ENCODE data around the gene GZMB. TPM values are rescaled to one million over a fixed set of nuclear protein-coding genes. Genes with fewer than 3 reads are reported as not detected.
"Not testable (repeated sequence)": the region's sequence is repeated elsewhere in the genome, so short reads cannot be mapped to it uniquely, and the experiment has no call there.

GZMB gene
- total RNA-seq, 1 experiment from 2014 or later = 0.74 TPM

- H3K36me3 ChIP-seq (ENCODE audit: control insufficient read depth in 1 of 2, insufficient read depth in 2 of 2, low read length in 2 of 2) = no peaks in the 10 kb centered on the region
- no peak overlapping the region for H2AFZ ChIP-seq (ENCODE audit: low read depth, low read length, poor library complexity, severe bottlenecking)
- ATAC-seq (no peak), DNase-seq (ENCODE audit: low read depth, low spot score) (no peak)
- no peaks in the 10 kb centered on the region for H3K4me1 ChIP-seq (ENCODE audit: control insufficient read depth in 1 of 2, insufficient read depth in 2 of 2, low read length in 2 of 2)
- intact Hi-C loops (cut with micrococcal nuclease) = no loop called here
- H4K20me1 ChIP-seq (ENCODE audit: insufficient read depth) = no peaks in the 10 kb centered on the region
- RAD21 ChIA-PET (ENCODE audit: low non-redundant PET in 1 of 2, low total read pairs in 2 of 2, uncharacterized antibody in 2 of 2, unreplicated experiment in 2 of 2) = no interaction called here
- H3K4me3 ChIP-seq (replicated peaks in 1 of 2; ENCODE audit: low read depth in 1 of 2, low read length in 2 of 2) = no peak overlapping the region
- CTCF ChIA-PET = no interaction called here
- H3K4me2 ChIP-seq (ENCODE audit: low read length) = no peak overlapping the region
- H3K9me3 ChIP-seq (ENCODE audit: control insufficient read depth in 1 of 2, insufficient read depth in 1 of 2, low read depth in 1 of 2, low read length in 2 of 2) = no peaks in the 10 kb centered on the region
- no peak for TF ChIP-seq YY1 (IDR thresholded peaks at IDR 0.05; ENCODE audit: extremely low read depth, insufficient replicate concordance, low read depth, low read length)
- TF ChIP-seq, protein P1, sequence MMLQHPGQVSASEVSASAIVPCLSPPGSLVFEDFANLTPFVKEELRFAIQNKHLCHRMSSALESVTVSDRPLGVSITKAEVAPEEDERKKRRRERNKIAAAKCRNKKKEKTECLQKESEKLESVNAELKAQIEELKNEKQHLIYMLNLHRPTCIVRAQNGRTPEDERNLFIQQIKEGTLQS (IDR thresholded peaks at IDR 0.05) = no peak
- TF ChIP-seq EZH2phosphoT487 (IDR thresholded peaks at IDR 0.05; ENCODE audit: borderline replicate concordance) = no peak
- no peak for TF ChIP-seq POLR2AphosphoS5 (IDR thresholded peaks at IDR 0.05; ENCODE audit: low read depth, low read length)
- no peak for TF ChIP-seq ZFX (IDR thresholded peaks at IDR 0.05)
- TF ChIP-seq SRF (IDR thresholded peaks at IDR 0.05; ENCODE audit: low read depth) = no peak
- TF ChIP-seq, protein P2, sequence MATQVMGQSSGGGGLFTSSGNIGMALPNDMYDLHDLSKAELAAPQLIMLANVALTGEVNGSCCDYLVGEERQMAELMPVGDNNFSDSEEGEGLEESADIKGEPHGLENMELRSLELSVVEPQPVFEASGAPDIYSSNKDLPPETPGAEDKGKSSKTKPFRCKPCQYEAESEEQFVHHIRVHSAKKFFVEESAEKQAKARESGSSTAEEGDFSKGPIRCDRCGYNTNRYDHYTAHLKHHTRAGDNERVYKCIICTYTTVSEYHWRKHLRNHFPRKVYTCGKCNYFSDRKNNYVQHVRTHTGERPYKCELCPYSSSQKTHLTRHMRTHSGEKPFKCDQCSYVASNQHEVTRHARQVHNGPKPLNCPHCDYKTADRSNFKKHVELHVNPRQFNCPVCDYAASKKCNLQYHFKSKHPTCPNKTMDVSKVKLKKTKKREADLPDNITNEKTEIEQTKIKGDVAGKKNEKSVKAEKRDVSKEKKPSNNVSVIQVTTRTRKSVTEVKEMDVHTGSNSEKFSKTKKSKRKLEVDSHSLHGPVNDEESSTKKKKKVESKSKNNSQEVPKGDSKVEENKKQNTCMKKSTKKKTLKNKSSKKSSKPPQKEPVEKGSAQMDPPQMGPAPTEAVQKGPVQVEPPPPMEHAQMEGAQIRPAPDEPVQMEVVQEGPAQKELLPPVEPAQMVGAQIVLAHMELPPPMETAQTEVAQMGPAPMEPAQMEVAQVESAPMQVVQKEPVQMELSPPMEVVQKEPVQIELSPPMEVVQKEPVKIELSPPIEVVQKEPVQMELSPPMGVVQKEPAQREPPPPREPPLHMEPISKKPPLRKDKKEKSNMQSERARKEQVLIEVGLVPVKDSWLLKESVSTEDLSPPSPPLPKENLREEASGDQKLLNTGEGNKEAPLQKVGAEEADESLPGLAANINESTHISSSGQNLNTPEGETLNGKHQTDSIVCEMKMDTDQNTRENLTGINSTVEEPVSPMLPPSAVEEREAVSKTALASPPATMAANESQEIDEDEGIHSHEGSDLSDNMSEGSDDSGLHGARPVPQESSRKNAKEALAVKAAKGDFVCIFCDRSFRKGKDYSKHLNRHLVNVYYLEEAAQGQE (IDR thresholded peaks at IDR 0.05; ENCODE audit: low read depth) = no peak
- no peak for TF ChIP-seq EGR1 (IDR thresholded peaks at IDR 0.05; ENCODE audit: low read depth)
- TF ChIP-seq CBX3 (IDR thresholded peaks at IDR 0.05; ENCODE audit: low read depth) = no peak
- TF ChIP-seq CTCF (IDR thresholded peaks at IDR 0.05 in 2 of 3, conservative IDR thresholded peaks at IDR 0.05 in 1 of 3; ENCODE audit: borderline replicate concordance in 1 of 3, insufficient read depth in 1 of 3, low read depth in 2 of 3, low read length in 2 of 3) = no peak
- no peak for TF ChIP-seq FOSL1 (IDR thresholded peaks at IDR 0.05; ENCODE audit: low read depth)
- no peak for TF ChIP-seq EZH2 (IDR thresholded peaks at IDR 0.05)
- H3K9me2 ChIP-seq (ENCODE audit: insufficient read depth) = no peaks in the 10 kb centered on the region
- no peaks in the 10 kb centered on the region for H3K79me2 ChIP-seq (ENCODE audit: insufficient read depth, low read length)
- H3K27ac ChIP-seq (ENCODE audit: low read depth, low read length) = no peak overlapping the region
- no peaks in the 10 kb centered on the region for H3K27me3 ChIP-seq (ENCODE audit: insufficient read depth, low read length)
- BruUV-seq (replicated peaks) = no TSS peak
- no peak overlapping the region for H3K9ac ChIP-seq (ENCODE audit: low read length)
- POLR2A ChIA-PET = no interaction called here
Observed at GRCh38 chr14:24595073-24595808, 38.7 kb downstream of the GZMB start.

DNA sequence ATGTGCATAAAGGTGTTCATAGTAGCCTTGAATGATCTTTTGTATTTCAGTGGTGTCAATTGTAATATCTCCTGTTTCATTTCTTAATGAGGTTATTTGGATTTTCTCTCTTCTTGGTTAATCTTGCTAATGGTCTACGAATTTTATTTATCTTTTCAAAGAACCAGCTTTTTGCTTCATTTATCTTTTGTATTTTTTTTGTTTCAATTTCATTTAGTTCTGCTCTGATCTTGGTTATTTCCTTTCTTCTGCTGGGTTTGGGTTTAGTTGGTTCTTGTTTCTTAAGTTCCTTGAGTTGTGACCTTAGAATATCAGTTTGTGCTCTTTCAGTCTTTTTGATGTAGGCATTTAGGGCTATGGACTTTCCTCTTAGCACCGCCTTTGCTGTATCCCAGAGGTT, 43.0 kb downstream of the GZMB start:
- H3K9ac ChIP-seq (ENCODE audit: low read length); DNase-seq (ENCODE audit: low read depth, low spot score); H3K27ac ChIP-seq (ENCODE audit: low read depth, low read length); H3K4me2 ChIP-seq (ENCODE audit: low read length); RAD21 ChIA-PET (ENCODE audit: low non-redundant PET in 1 of 2, low total read pairs in 2 of 2, uncharacterized antibody in 2 of 2, unreplicated experiment in 2 of 2); CTCF ChIA-PET; H3K4me1 ChIP-seq (ENCODE audit: control insufficient read depth in 1 of 2, insufficient read depth in 2 of 2, low read length in 2 of 2); H3K79me2 ChIP-seq (ENCODE audit: insufficient read depth, low read length); BruUV-seq (replicated peaks); H3K4me3 ChIP-seq (replicated peaks in 1 of 2; ENCODE audit: low read depth in 1 of 2, low read length in 2 of 2); H3K9me2 ChIP-seq (ENCODE audit: insufficient read depth); POLR2A ChIA-PET; H4K20me1 ChIP-seq (ENCODE audit: insufficient read depth); ATAC-seq; intact Hi-C loops (cut with micrococcal nuclease); H2AFZ ChIP-seq (ENCODE audit: low read depth, low read length, poor library complexity, severe bottlenecking); H3K9me3 ChIP-seq (ENCODE audit: control insufficient read depth in 1 of 2, insufficient read depth in 1 of 2, low read depth in 1 of 2, low read length in 2 of 2); H3K36me3 ChIP-seq (ENCODE audit: control insufficient read depth in 1 of 2, insufficient read depth in 2 of 2, low read length in 2 of 2); H3K27me3 ChIP-seq (ENCODE audit: insufficient read depth, low read length): not testable (repeated sequence)

All from HCT116 (cell line).